GM19099 (cell line): ENCODE results near the gene NACC2.

Experiments used
- POLR2A ChIP-seq: IDR thresholded peaks from 3 replicates; pipeline ENCODE4 v1.6.1; 2011; ENCODE audit warnings: low read depth; ENCODE audit not compliant: insufficient read length; ENCODE audit errors: extremely low read depth

Gene NACC2

DNA sequence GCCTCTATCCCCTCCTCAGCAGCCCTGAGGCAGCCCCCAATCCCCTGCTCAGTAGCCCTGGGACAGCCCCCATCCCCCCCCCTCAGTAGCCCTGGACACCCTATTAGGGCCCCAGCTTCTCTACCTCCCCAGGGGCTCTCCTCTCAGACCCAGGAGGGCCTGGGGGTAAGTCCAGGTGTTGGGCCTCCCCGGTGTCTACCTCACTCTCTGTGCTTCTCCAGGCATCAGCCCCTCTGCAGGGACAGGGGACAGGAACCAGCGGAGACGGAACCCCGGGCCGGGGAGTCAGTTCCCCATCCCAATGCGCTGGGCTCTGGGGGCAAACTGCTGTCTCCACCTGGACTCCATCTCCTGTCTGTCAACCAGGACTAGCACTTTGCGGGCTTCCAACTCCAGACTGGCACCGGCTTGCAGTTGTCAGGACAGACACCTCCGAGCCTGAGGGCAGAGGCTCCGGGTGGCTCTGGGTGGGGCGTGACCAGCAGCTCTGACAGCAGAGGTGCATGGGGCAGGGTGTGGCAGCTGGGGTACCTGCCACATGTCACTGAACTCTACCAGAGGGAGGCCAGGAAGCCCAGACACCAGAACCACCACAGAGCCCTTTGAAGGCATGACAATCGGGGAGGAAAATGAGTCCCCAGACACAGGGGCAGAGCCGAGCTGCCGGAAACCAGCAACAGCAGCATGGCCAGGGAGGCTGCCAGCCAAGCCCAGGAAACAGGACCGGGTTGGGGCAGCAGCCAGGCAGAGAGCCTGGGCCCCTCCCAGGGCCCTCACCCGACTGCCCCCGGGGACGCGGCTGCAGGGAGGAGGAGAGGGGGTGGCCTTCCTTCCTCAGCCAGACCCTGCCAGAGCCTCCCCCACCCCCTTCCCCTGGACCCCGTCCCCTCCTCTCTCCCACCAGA, 116.2 kb downstream of the NACC2 start:
- TF ChIP-seq POLR2A: no peak

DNA sequence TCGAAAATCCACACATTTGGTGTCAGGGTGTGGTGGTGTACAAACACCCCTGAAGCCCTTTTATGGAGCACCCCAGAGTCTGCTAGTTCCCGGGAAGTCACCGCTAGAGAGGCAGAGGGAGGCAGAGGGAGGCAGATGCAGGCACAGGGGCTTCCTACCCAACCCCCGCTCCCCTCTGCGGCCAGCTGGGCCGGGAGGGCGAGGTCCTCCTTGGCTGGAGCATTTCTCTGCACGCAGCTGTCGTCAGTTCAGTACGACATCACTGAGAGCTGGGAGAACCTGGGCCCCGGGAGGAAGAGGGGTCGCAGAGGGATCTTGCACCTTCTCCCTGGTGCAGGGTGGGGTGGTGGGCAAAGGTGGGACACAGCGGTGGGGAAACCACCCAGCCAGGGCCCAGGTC, 118.1 kb downstream of the NACC2 start:
- TF ChIP-seq POLR2A: no peak

DNA sequence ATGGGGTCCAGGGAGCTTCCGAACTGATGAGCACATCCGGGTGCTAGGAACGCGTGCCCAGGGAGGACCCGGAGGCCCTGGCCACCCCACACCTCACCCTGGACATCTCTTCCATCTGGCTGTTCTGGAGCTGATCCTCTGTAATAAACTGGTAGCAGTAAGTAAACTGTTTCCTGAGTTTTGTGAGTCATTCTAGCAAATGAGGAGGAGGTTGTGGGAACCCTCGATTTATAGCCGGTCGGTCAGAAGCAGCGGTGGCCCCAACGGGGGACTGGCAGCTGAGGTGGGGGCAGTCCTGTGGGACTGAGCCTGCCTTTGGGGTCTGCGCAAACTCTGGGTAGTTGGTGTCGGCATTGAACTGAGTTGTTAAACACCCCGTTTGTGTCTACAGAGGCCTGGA, 118.6 kb downstream of the NACC2 start:
- TF ChIP-seq POLR2A: no peak

DNA sequence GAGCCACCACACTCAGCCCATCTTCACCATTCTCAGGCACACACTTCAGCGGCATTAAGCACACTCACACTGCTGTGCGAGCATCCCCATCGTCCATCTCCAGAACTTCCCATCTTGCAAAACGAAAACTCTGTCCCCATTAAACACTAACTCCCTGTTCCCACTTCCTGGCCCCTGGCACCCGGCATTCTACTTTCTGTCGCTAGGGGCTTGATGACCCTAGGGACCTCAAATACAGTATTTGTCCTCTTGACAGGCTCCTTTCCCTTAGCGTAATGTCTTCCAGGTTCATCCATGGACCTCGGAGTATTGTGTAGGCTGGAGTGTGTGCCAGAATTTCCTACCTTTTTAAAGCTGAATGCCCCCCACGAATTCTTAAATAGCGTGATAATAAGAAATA, 119.3 kb downstream of the NACC2 start:
- no peak for TF ChIP-seq POLR2A

DNA sequence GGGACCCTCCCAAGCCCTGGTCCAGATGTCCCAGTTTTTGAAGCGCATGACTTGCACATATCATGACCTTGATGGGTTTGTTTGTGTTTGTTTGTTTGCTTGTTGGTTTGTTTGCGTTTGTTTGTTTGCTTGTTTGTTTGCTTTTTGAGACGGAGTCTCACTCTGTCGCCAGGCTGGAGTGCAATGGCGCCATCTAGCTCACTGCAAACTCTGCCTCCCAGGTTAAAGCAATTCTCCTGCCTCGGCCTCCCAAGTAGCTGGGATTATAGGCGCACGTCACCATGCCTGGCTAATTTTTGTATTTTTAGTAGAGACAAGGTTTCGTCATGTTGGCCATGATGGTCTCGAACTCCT, 120.9 kb downstream of the NACC2 start:
- TF ChIP-seq POLR2A: no peak

DNA sequence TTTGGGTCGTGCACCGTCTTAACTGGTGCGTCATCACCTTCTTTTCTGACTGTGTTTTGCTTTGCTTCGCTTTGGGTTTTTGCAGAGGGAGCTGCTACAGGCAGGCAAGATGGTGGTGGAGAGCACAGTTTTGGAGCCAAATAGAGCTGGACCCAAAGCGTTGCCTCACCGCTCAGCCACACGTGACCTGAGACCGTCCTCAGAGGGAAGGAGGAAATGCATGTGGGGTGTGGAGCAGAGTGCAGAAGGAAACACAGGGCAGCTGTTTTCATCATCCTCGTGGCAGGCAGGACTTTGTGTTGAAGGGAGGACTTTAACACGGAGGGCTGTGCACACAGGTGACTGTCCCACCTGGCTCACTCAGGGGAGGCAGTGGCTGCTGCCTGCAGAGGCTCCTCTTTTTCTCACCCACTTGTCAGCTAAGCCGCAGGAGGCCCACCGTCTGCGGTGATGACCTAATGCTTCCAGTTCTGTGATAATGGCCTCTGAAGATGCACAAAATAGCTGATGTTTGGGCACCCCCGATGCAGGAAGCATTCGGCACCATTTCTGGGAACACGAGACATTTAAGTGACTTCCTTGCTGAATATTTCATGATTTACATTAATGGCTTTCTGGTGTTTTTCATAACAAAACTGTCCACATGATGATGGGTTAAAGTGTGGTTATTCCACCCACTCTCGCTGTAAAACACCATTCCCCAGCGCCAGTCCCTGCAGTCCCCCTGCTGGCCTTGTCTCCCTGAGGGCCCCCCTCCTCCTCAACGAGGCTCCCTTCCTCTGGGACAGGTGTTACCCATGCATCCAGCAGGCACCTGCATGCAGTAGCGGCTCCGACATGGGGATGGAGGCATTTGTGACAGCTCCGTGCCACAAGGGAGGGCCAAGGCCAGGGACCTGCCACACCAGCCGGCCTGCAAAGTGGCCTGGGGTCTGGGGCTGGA, 121.5 kb downstream of the NACC2 start:
- TF ChIP-seq POLR2A: no peak

DNA sequence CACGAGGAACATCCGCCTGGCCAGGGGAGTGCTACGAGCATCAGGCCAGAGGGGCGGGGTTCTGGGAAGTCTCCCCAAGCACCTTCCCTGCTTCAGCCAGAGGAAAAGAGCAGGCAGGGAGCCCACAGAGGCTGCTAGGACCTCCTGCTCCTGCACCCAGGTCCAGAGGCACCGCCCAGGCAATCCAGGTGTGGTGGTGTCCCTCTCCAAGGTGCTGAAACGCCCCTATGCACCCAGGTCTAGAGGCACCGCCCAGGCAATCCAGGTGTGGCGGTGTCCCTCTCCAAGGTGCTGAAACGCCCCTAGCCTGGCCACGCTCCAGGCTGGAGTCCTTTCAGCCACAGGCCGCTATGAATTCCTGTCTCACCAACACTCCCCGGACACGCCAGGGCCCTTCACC, 123.2 kb downstream of the NACC2 start:
- no peak for TF ChIP-seq POLR2A

DNA sequence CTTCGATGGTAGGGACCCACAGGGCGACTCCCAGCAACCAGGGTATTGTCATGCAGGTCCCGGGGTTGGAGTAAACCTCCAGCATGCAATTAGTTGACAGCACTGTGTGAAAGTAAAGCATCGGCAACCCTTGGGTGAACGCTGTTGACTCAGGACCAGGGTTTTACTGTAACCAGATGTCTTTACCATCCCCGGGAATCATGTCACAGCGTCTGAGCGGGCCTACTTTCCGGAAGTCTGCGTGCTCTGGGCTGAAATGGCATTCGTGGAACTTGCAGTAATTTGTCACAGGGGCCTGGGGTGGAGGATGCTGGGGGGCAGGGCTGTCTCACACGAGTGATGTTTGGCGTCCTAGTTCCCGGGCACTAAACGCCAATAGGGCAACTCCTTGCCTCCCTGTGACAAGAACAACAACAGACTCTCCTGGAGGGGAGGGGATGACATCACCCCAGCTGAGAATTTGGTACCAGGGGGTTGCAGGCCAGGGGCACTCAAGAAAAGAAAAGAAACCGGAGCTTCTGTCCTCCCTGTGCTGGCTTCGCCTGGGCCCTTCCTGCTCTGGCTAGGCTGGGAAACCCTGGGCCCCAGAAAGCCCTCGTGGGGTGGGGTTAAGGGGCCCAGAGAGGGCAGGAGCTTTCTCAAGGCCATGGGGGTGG, 123.8 kb downstream of the NACC2 start:
- no peak for TF ChIP-seq POLR2A

DNA sequence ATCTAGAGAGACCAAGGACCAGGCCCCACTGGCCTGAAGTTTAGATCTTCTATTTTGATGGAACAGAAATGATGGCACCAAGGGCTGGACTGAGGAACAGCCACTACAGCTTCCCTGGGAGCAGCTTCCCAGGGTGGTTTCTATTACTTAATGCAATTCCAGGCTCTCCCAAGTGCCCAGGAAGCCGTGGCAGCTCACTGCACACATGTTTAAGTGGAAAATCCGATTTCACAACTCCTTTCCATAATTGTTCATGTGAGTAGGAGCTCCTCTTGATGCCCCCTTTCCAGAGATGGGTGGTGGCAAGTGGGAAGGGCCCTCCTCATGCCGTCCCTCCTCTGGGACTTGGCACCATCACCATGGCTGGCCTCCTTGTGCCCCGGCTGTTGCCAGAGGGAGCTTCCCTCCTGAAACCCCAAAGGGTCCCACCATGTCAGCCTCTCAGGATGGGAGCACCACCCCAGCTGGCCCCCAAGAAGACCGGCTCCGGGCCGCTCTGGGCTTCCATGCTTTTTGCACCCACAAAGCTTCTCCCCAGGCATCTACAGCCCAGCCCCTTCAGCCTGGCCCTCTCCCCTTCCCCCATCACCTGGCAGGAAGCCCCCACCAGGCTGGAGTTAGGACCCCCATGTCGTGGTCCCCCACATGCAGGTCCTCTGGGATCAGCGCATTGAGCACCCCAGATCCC, 124.8 kb downstream of the NACC2 start:
- TF ChIP-seq POLR2A: no peak

DNA sequence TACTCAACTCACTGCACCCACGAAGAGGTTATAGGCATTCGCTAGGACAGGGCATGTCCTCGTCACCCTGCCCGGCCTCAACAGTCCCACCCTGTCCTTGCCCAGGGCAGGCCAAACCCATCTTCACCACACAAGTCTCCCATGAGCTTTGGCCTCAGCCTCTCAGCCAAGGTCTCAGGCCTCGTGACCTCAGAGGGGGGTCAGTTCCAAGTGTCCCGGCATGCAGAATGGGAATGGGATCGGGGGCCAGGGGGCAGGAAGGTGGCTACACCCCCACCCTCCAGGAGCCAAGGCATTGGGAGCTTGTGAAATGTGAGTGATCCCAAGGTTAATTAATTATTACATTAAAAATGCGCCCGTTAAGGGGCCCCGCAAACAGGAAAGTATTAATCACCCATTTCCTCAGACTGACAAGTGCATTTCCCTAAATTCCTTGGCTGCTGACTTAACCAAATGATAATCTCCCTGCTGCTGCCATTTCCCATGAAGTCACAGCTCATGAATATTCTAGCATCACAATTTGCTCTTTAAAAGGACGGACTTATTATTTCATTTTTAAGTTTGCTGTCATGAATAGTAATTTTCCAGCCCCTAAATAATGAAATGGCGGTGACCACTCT, 125.9 kb downstream of the NACC2 start:
- no peak for TF ChIP-seq POLR2A

DNA sequence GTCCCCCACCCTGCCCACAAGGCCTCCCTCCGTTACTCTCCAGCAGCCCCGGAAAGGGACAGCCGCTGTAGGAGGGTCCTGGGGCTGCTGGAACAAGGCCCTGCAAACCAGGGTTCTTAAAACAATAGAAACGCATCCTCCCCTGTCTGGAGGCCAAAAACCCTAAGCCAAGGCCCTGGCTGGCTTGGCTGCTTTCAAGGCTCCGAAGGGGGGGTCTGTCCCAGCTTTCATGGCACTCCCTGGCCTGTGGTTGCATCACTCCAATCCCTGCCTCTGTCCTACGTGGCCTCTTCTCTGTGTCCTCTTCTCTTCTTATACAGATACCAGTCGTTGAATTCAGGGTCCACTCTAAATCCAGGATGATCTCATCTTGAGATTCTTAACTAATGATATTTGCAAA, 126.5 kb downstream of the NACC2 start:
- TF ChIP-seq POLR2A: no peak

DNA sequence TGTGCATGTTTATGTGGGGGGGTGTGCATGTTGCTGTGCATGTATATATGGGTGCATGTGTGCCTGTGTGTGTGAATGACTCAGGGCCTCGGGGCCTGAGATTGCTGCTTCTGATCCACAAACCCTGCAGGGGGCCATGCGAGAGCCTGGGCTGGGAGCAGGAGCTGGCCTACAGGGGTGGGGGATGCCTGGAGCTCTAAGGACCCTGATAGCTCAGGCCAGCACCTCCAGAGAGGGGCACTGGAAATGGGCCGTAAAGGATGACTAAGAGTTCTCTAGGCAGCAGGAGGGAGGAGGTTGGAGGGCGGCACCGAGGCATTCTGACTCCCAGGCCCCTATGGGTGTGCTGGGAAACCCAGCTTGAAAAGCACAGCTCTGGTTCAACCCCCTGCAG, 127.0 kb downstream of the NACC2 start:
- TF ChIP-seq POLR2A: no peak

DNA sequence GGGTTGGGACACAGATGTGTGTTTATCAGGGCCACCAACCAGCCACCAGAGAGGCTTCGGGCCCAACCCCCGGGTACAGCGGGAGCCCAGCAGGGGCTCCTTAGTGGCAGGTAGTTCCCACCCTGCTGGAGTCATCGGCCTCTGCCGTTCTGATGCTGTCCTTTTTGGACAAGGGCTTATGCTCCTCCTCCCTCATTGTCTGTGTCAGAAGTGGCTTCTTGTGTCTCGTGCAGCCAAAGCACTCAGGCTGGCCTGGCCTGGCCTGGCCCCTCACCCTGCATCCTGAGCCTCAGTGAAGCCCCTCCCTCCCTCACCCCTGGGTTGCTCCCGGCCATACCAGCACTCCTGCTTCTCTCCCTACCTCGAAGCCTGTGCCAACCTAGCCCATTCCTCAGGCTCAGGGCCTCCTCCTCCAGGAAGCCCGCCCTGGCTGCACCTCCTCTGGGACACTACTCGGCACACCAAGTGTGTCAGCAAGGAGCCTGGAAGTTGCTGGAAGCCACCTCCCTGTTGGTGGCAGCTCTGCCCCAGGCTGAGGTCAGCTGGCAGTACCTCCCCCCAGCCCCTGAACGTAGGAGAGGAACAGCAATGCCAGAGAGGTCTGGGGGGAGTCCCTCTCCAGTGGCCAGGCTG, 129.8 kb downstream of the NACC2 start:
- TF ChIP-seq POLR2A: no peak

DNA sequence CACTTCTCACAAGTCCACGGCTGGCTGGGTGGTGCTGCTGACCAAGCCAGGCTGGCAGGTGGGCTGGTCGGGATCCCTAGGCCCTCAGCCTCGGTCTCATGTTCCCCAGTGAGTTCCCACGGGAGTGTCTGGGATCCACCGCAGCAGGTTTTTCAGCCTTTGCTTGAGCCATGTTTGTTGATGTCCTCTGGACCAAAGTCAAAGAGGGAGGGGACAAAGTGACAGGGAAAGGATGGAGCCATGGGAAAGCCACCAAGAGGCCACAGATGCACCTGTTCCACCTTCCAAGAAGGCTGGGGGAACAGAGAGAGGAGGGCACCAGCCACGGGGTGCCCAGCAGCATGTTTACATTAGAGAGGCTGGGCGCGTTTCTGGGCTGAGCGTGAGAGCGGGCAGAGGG, 131.2 kb downstream of the NACC2 start:
- no peak for TF ChIP-seq POLR2A

DNA sequence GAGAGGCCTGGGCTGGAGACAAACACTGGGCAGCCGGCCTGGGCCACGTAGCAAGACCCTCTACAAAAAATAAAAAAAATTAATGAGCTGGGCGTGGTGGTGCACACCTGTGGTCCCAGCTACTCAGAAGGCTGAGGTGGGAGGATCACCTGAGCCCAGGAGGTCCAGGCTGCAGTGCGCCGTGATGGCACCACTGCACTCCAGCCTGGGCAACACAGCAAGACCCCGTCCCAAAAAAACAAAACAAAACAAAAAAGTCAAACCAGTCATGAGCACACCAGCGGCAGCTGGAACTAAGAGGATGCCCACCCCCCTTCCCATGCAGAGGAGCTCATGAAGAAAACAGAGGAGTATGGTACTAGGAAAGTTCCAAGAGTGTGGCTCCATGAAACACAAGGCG, 131.8 kb downstream of the NACC2 start:
- no peak for TF ChIP-seq POLR2A
